HEK293T (cell line): ENCODE measurements around the gene OVOL2.

Source experiments
- CTCF ChIA-PET: fragments of 350-600 bp; formaldehyde crosslinking; extraction: SDS; loops from one replicate; lab custom pipeline; 2021; ENCODE audit warnings: antibody characterized with exemption, inconsistent platforms; lab: Yijun Ruan, JAX
- POLR2A ChIA-PET: fragments of 350-600 bp; formaldehyde crosslinking; extraction: SDS; loops from one replicate; lab custom pipeline; 2020; ENCODE audit warnings: antibody characterized with exemption, inconsistent platforms; lab: Yijun Ruan, JAX
- DNase-seq: peaks from one replicate; pipeline ENCODE4 v3.0.0; 2012; ENCODE audit warnings: mixed read lengths; ENCODE audit errors: extremely low spot score
- ARNT ChIP-seq: fragments of 450-650 bp; IDR thresholded peaks from 2 replicates; pipeline ENCODE4 v1.6.1; 2017; ENCODE audit warnings: mild to moderate bottlenecking
- BHLHE40 ChIP-seq: fragments of 450-650 bp; IDR thresholded peaks from 2 replicates; pipeline ENCODE4 v1.6.1; 2016; ENCODE audit warnings: mild to moderate bottlenecking, moderate library complexity, borderline replicate concordance
- CTBP1 ChIP-seq: fragments of 450-650 bp; IDR thresholded peaks from 2 replicates; pipeline ENCODE4 v1.6.1; 2016; ENCODE audit warnings: borderline replicate concordance
- ELF4 ChIP-seq: fragments of 450-650 bp; IDR thresholded peaks from 2 replicates; pipeline ENCODE4 v1.6.1; 2017; ENCODE audit warnings: antibody characterized with exemption
- FOXA1 ChIP-seq: fragments of 450-650 bp; IDR thresholded peaks from 2 replicates; pipeline ENCODE4 v1.6.1; 2016; ENCODE audit warnings: mild to moderate bottlenecking
- FOXK2 ChIP-seq: fragments of 450-650 bp; IDR thresholded peaks from 2 replicates; pipeline ENCODE4 v1.6.1; 2016; ENCODE audit warnings: mild to moderate bottlenecking
- FOXM1 ChIP-seq: fragments of 450-650 bp; IDR thresholded peaks from 2 replicates; pipeline ENCODE4 v1.6.1; 2017; ENCODE audit warnings: mild to moderate bottlenecking, borderline replicate concordance
- HDGF ChIP-seq: fragments of 450-650 bp; IDR thresholded peaks from 2 replicates; pipeline ENCODE4 v1.6.1; 2017; ENCODE audit warnings: antibody characterized with exemption, borderline replicate concordance
- L3MBTL2 ChIP-seq: fragments of 450-650 bp; conservative IDR thresholded peaks from 2 replicates; pipeline ENCODE4 v1.6.1; 2016; ENCODE audit warnings: mild to moderate bottlenecking
- LEF1 ChIP-seq: fragments of 450-650 bp; IDR thresholded peaks from 2 replicates; pipeline ENCODE4 v1.6.1; 2017; ENCODE audit warnings: mild to moderate bottlenecking, borderline replicate concordance
- NFRKB ChIP-seq: fragments of 450-650 bp; IDR thresholded peaks from 2 replicates; pipeline ENCODE4 v1.6.1; 2016; ENCODE audit warnings: mild to moderate bottlenecking, moderate library complexity
- PKNOX1 ChIP-seq: fragments of 450-650 bp; IDR thresholded peaks from 2 replicates; pipeline ENCODE4 v1.6.1; 2016
- SP1 ChIP-seq: fragments of 450-650 bp; IDR thresholded peaks from 2 replicates; pipeline ENCODE4 v1.6.1; 2017
- SUZ12 ChIP-seq: fragments of 450-650 bp; IDR thresholded peaks from 2 replicates; pipeline ENCODE4 v1.6.1; 2016; ENCODE audit warnings: mild to moderate bottlenecking
- TARDBP ChIP-seq: fragments of 450-650 bp; IDR thresholded peaks from 2 replicates; pipeline ENCODE4 v1.6.1; 2016
- ZNF384 ChIP-seq: fragments of 450-650 bp; IDR thresholded peaks from 2 replicates; pipeline ENCODE4 v1.6.1; 2016

OVOL2 gene

GRCh38 chr20:17992224-17992637 lies 65.5 kb downstream of the OVOL2 start:
- CTCF ChIA-PET, result interaction anchor here (0.6 kb wide), 1 partner anchor 186 kb away, joined by 5 read pairs; no protein-coding TSS in a partner anchor
- DNase-seq, result no peak
- POLR2A ChIA-PET, result no interaction called here
- TF ChIP-seq PKNOX1, result no peak
- TF ChIP-seq HDGF, result no peak
- no peak for TF ChIP-seq FOXM1
- no peak for TF ChIP-seq SP1
- no peak for TF ChIP-seq ELF4
- no peak for TF ChIP-seq LEF1
- no peak for TF ChIP-seq CTBP1
- TF ChIP-seq FOXA1, result no peak
- no peak for TF ChIP-seq FOXK2
- no peak for TF ChIP-seq SUZ12
- TF ChIP-seq ZNF384, result no peak
- no peak for TF ChIP-seq ARNT

GRCh38 chr20:17990278-17990972 lies 67.3 kb downstream of the OVOL2 start:
- ChIA-PET CTCF (interaction anchor here (0.5 kb wide), 1 partner anchor 448 kb away, joined by 9 read pairs; no protein-coding TSS in a partner anchor), POLR2A (interaction anchor here (0.7 to 1.0 kb wide), 2 partner anchors 21 to 39 kb away, joined by 3 read pairs; partner anchors contain the start of gene MGME1)
- no peak for TF ChIP-seq CTBP1
- TF ChIP-seq NFRKB, result no peak
- TF ChIP-seq L3MBTL2, result no peak
- no peak for TF ChIP-seq FOXK2
- no peak for TF ChIP-seq SUZ12
- no peak for TF ChIP-seq ELF4
- TF ChIP-seq ARNT, result no peak
- TF ChIP-seq SP1, result no peak
- no peak for TF ChIP-seq LEF1
- no peak for TF ChIP-seq HDGF
- TF ChIP-seq BHLHE40, result no peak
- TF ChIP-seq FOXA1, result no peak
- TF ChIP-seq PKNOX1, result no peak
- no peak for TF ChIP-seq ZNF384
- no peak for TF ChIP-seq TARDBP
- no peak for TF ChIP-seq FOXM1
- no peak for DNase-seq

- no peak for DNase-seq
- TF ChIP-seq PKNOX1 (no peak), ZNF384 (no peak), FOXM1 (no peak), SP1 (no peak), L3MBTL2 (no peak), BHLHE40 (no peak), CTBP1 (no peak), FOXK2 (no peak), SUZ12 (no peak), NFRKB (no peak), LEF1 (no peak), FOXA1 (no peak), ARNT (no peak), TARDBP (no peak), ELF4 (no peak), HDGF (no peak)
- ChIA-PET CTCF (interaction anchor here (1.0 kb wide), 1 partner anchor 431 kb away, joined by 4 read pairs; no protein-coding TSS in a partner anchor), POLR2A (no interaction called here)
These were observed 69.7 kb downstream of the OVOL2 start for GRCh38 chr20:17987988-17988387.

- CTCF ChIA-PET, result no interaction called here
- POLR2A ChIA-PET, result interaction anchor here (1.1 to 3.5 kb wide), 2 partner anchors 14 to 16 kb away, joined by 3 to 12 read pairs; partner anchors contain the start of genes MGME1 and SNX5
These were observed 72.2 kb downstream of the OVOL2 start for GRCh38 chr20:17985388-17986018.

More at GRCh38 chr20:17985388-17986018, 72.2 kb downstream of the OVOL2 start:
- no peak for DNase-seq
- TF ChIP-seq ELF4 (no peak), FOXK2 (no peak), FOXM1 (no peak), LEF1 (no peak), BHLHE40 (no peak), ZNF384 (no peak), TARDBP (no peak), CTBP1 (no peak), L3MBTL2 (no peak), SP1 (no peak), HDGF (no peak), PKNOX1 (no peak), ARNT (no peak), SUZ12 (no peak), FOXA1 (no peak), NFRKB (no peak)
